Panc1 (cell line): Measurements from ENCODE around the gene DGCR8. TPM values are rescaled to one million over a fixed set of nuclear protein-coding genes. Genes with fewer than 3 reads are reported as not detected.

Source experiments
- ATAC-seq: fragments of 200-7000 bp; cut with Tn5 transposase; 2 replicates; pipeline ENCODE4 v1.9.1; 2020; ENCODE audit warnings: mild to moderate bottlenecking, moderate library complexity
- BruUV-seq: library from RNA; stranded (reverse); fragments of 400-500 nt; replicated peaks from 2 replicates; lab custom pipeline; 2021; lab: Mats Ljungman, UMichigan
- CTCF ChIA-PET: fragments of 300-600 bp; sonication (Branson Sonifier 250); formaldehyde crosslinking; loops from one replicate; lab custom pipeline; 2022; ENCODE audit warnings: antibody characterized with exemption; lab: Charles Lee
- POLR2A ChIA-PET: fragments of 300-600 bp; sonication (Branson Sonifier 250); formaldehyde crosslinking; loops from one replicate; lab custom pipeline; 2022; ENCODE audit warnings: antibody characterized with exemption; lab: Charles Lee
- DNase-seq: peaks from one replicate; pipeline ENCODE4 v3.0.0-alpha.2; 2010; ENCODE audit warnings: low read depth, low spot score
- H3K27ac ChIP-seq: 2 replicates; pipeline ENCODE4 v1.5.1; 2011; ENCODE audit warnings: mild to moderate bottlenecking, low read length, inconsistent platforms
- H3K27me3 ChIP-seq: fragments of 200-500 bp; sonication (Bioruptor generic); 2 replicates; pipeline ENCODE4 v1.6.0; 2014; ENCODE audit warnings: low read length, inconsistent platforms; ENCODE audit not compliant: control insufficient read depth, insufficient read depth
- H3K36me3 ChIP-seq: fragments of 200-500 bp; sonication (Bioruptor generic); 2 replicates; pipeline ENCODE4 v1.5.1; 2014; ENCODE audit warnings: inconsistent platforms, mild to moderate bottlenecking, low read length, moderate library complexity; ENCODE audit not compliant: control insufficient read depth, insufficient read depth
- H3K4me1 ChIP-seq: 2 replicates; pipeline ENCODE4 v1.5.1; 2011; ENCODE audit warnings: inconsistent platforms, mild to moderate bottlenecking, low read length, moderate library complexity; ENCODE audit not compliant: control insufficient read depth, insufficient read depth
- H3K4me3 ChIP-seq, 2 experiments: 2 replicates each; pipeline ENCODE4 v1.5.1; 2011 to 2012; ENCODE audit warnings: low read depth in 2 of 2, low read length in 2 of 2, mild to moderate bottlenecking in 2 of 2, inconsistent platforms in 1 of 2, moderate library complexity in 1 of 2
- H3K9me3 ChIP-seq: fragments of 200-500 bp; sonication (Bioruptor generic); 2 replicates; pipeline ENCODE4 v1.5.1; 2014; ENCODE audit warnings: low read depth, mild to moderate bottlenecking, inconsistent platforms, low read length, moderate library complexity; ENCODE audit not compliant: control insufficient read depth, insufficient read depth
- POLR2AphosphoS5 ChIP-seq: IDR thresholded peaks from 2 replicates; pipeline ENCODE4 v1.6.1; 2012; ENCODE audit warnings: mild to moderate bottlenecking, low read depth, low read length, moderate library complexity
- SIN3A ChIP-seq: IDR thresholded peaks from 2 replicates; pipeline ENCODE4 v1.6.1; 2012; ENCODE audit warnings: low read depth, mild to moderate bottlenecking, low read length, moderate library complexity, borderline replicate concordance; ENCODE audit not compliant: insufficient read depth
- TCF7L2 ChIP-seq: IDR thresholded peaks from 2 replicates; pipeline ENCODE4 v1.6.1; 2011; ENCODE audit warnings: mild to moderate bottlenecking, low read depth, low read length, inconsistent platforms
- in situ Hi-C: cut with HindIII; loops from 2 replicates; pipeline ENCODE4 v1.10.0; 2016; ENCODE audit warnings: low sequenced_read_pairs, low pct_unique_long_range_greater_than_20kb
- intact Hi-C: fragments of 100-400 bp; cut with micrococcal nuclease; formaldehyde crosslinking; loops from one replicate; pipeline ENCODE4 v1.10.0; 2022; ENCODE audit not compliant: unreplicated experiment
- total RNA-seq: library from RNA; stranded (reverse); gene quantifications from one replicate; pipeline ENCODE4 v1.2.1, GENCODE V29; 2021; ENCODE audit not compliant: unreplicated experiment
- TF ChIP-seq, protein P1 (sequence below), 2 experiments: IDR thresholded peaks; 2 replicates each; pipeline ENCODE4 v1.6.1; 2011 to 2012; ENCODE audit warnings: low read depth in 2 of 2, control low read depth in 1 of 2, low read length in 1 of 2, mild to moderate bottlenecking in 1 of 2, moderate library complexity in 1 of 2; ENCODE audit not compliant: insufficient read depth in 1 of 2
- TF ChIP-seq, protein P2 (sequence below): fragments of 450-650 bp; IDR thresholded peaks from 2 replicates; pipeline ENCODE4 v1.5.1; 2017; ENCODE audit warnings: mild to moderate bottlenecking

DGCR8 gene
- total RNA-seq, 1 experiment from 2014 or later, result 35.0 TPM

DNA sequence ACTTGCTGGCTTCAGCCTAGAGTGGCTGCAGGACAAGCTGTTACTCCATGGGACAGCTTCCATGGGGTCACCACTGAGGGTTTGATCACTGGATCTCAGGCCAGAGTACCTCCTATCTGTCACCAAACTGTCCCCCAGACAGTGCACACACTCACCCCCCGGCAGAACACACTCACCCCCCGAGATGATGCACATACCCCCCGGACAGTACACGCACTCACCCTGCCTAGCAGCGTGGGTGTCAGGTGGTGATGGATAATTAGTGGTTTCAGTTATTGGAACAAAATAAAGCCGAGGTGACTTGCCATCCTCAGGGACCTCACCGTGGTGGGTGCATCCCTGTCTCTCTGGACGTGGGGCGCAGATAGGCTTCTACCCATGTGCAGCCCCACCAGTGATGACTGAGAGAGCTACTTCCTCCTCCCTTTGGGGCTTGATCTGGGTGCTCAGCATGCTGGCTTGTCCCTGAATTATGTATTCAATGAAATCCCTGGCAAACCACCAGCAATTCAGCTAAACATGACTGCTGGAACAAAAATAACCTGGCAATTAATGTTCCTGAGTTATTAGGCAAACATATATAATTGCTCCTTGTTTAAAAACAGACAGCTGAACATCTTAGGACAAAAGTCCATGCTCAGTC lies 40.2 kb upstream of the DGCR8 start:
- Histone ChIP-seq H3K4me1 (no peaks in the 10 kb centered on the region), H3K4me3 (no peak overlapping the region), H3K9me3 (no peaks in the 10 kb centered on the region), H3K36me3 (no peaks in the 10 kb centered on the region), H3K27me3 (no peaks in the 10 kb centered on the region), H3K27ac (no peak overlapping the region)
- intact Hi-C loops, result no loop called here
- no peak for DNase-seq
- TF ChIP-seq SIN3A (no peak), POLR2AphosphoS5 (no peak), TCF7L2 (no peak)
- TF ChIP-seq, protein P1, sequence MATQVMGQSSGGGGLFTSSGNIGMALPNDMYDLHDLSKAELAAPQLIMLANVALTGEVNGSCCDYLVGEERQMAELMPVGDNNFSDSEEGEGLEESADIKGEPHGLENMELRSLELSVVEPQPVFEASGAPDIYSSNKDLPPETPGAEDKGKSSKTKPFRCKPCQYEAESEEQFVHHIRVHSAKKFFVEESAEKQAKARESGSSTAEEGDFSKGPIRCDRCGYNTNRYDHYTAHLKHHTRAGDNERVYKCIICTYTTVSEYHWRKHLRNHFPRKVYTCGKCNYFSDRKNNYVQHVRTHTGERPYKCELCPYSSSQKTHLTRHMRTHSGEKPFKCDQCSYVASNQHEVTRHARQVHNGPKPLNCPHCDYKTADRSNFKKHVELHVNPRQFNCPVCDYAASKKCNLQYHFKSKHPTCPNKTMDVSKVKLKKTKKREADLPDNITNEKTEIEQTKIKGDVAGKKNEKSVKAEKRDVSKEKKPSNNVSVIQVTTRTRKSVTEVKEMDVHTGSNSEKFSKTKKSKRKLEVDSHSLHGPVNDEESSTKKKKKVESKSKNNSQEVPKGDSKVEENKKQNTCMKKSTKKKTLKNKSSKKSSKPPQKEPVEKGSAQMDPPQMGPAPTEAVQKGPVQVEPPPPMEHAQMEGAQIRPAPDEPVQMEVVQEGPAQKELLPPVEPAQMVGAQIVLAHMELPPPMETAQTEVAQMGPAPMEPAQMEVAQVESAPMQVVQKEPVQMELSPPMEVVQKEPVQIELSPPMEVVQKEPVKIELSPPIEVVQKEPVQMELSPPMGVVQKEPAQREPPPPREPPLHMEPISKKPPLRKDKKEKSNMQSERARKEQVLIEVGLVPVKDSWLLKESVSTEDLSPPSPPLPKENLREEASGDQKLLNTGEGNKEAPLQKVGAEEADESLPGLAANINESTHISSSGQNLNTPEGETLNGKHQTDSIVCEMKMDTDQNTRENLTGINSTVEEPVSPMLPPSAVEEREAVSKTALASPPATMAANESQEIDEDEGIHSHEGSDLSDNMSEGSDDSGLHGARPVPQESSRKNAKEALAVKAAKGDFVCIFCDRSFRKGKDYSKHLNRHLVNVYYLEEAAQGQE (IDR thresholded peaks at IDR 0.05; ENCODE audit: insufficient read depth in 1 of 2, low read depth in 2 of 2, low read length in 1 of 2), result no peak
- TF ChIP-seq, protein P2, sequence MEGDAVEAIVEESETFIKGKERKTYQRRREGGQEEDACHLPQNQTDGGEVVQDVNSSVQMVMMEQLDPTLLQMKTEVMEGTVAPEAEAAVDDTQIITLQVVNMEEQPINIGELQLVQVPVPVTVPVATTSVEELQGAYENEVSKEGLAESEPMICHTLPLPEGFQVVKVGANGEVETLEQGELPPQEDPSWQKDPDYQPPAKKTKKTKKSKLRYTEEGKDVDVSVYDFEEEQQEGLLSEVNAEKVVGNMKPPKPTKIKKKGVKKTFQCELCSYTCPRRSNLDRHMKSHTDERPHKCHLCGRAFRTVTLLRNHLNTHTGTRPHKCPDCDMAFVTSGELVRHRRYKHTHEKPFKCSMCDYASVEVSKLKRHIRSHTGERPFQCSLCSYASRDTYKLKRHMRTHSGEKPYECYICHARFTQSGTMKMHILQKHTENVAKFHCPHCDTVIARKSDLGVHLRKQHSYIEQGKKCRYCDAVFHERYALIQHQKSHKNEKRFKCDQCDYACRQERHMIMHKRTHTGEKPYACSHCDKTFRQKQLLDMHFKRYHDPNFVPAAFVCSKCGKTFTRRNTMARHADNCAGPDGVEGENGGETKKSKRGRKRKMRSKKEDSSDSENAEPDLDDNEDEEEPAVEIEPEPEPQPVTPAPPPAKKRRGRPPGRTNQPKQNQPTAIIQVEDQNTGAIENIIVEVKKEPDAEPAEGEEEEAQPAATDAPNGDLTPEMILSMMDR, result no peak
- ChIA-PET CTCF (interaction anchor here (0.7 kb wide), 1 partner anchor 28 kb away, joined by 4 read pairs; no protein-coding TSS in a partner anchor), POLR2A (no interaction called here)
- no TSS peak for BruUV-seq
- in situ Hi-C loops, result no loop called here
- no peak for ATAC-seq

DNA sequence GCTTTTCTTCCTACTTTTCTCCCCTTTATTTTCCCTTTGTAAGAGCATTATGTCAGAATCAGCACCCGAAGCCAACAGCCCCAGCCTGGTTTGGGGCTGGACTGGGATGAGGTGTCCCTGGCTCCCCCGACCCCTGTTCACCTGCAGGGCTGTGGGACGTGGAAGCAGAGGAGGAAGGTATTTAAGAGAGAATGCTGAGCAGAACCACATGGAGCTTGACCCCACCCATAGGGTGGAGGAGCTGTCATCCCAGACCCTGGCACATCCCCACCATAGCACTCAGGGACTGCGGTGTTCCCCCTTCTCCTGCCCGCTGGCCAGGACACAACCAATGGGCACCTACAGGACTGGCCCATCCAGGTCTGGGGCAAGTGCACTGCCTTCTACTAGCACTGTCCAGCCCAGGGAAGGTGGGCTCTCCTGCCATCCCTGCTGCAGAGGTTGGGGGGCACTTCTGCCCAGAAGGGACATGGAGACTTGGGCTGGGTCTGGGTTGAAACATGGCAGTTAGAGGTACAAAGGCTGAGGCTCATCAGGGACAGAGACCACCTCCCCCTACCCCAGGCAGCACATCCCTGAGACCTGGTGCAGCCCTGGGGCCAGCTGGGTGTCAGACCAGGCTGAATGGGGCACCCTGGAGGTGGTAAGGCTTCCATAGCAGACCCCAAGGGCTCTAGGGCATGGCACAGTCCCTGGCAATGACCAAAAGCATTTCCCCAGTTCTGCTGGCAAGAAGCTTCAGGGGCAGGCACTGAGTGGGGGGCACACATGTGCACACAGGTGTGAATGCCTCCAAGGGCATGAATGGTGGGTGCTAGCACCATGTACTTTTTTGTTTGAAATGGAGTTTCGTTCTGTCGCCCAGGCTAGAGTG lies 39.5 kb upstream of the DGCR8 start:
- H3K9me3 ChIP-seq, result no peaks in the 10 kb centered on the region
- DNase-seq (no peak), ATAC-seq (no peak)
- POLR2A ChIA-PET, result no interaction called here
- no peaks in the 10 kb centered on the region for H3K36me3 ChIP-seq
- CTCF ChIA-PET, result interaction anchor here (0.7 kb wide), 1 partner anchor 27 kb away, joined by 4 read pairs; no protein-coding TSS in a partner anchor
- no TSS peak for BruUV-seq
- in situ Hi-C loops (no loop called here), intact Hi-C loops (no loop called here)
- no peaks in the 10 kb centered on the region for H3K27me3 ChIP-seq
- H3K4me3 ChIP-seq, result no peak overlapping the region
- TF ChIP-seq TCF7L2 (no peak), SIN3A (no peak), POLR2AphosphoS5 (no peak)
- TF ChIP-seq, protein P1 (IDR thresholded peaks at IDR 0.05; ENCODE audit: insufficient read depth in 1 of 2, low read depth in 2 of 2, low read length in 1 of 2), result no peak
- TF ChIP-seq, protein P2, result no peak
- no peak overlapping the region for H3K27ac ChIP-seq
- H3K4me1 ChIP-seq, result no peaks in the 10 kb centered on the region
